GM21381 (cell line): ENCODE results near the gene MED1.
"Not testable (repeated sequence)": the region's sequence is repeated elsewhere in the genome, so short reads cannot be mapped to it uniquely, and the experiment has no call there.

Experiments used
- ATAC-seq: cut with Tn5 transposase; IDR thresholded peaks from one replicate; pipeline ENCODE4 v1.9.1; 2021; ENCODE audit warnings: mild to moderate bottlenecking, moderate library complexity; ENCODE audit not compliant: unreplicated experiment

The MED1 gene

GRCh38 chr17:39450847-39451581 is at the start of gene MED1:
TSS of gene MED1 (minus strand) at chr17:39451263. CDS start at chr17:39451062, 201 bp downstream.
- peak; percentile 83 for ATAC-seq

- not testable (repeated sequence) for ATAC-seq
These were observed 45.9 kb upstream of the MED1 start for GRCh38 chr17:39496921-39497320.

- no peak for ATAC-seq
These were observed 36.9 kb upstream of the MED1 start for GRCh38 chr17:39487946-39488345.

- not testable (repeated sequence) for ATAC-seq
These were observed 36.4 kb upstream of the MED1 start for GRCh38 chr17:39487490-39487889.

- no peak for ATAC-seq
These were observed 35.2 kb upstream of the MED1 start for GRCh38 chr17:39486242-39486641.

GRCh38 chr17:39485555-39485954 is 34.5 kb upstream of the MED1 start:
- no peak for ATAC-seq

- no peak for ATAC-seq
These were observed 33.1 kb upstream of the MED1 start for GRCh38 chr17:39484178-39484577.

GRCh38 chr17:39483506-39483905 is 32.4 kb upstream of the MED1 start:
- ATAC-seq: no peak

- not testable (repeated sequence) for ATAC-seq
These were observed 28.6 kb upstream of the MED1 start for GRCh38 chr17:39479631-39480030.

- no peak for ATAC-seq
These were observed 22.2 kb upstream of the MED1 start for GRCh38 chr17:39473310-39473709.

GRCh38 chr17:39468610-39469009 is 17.5 kb upstream of the MED1 start:
- ATAC-seq: not testable (repeated sequence)

- not testable (repeated sequence) for ATAC-seq
These were observed 13.6 kb upstream of the MED1 start for GRCh38 chr17:39464639-39465181.

- no peak for ATAC-seq
These were observed 11.7 kb upstream of the MED1 start for GRCh38 chr17:39462631-39463375.

- ATAC-seq: peak; percentile 14
These were observed 11.0 kb upstream of the MED1 start for GRCh38 chr17:39461926-39462569.

GRCh38 chr17:39461113-39461925 is 10.3 kb upstream of the MED1 start, which contains the start of gene CDK12:
TSS of gene CDK12 (plus strand) at chr17:39461486. CDS start at chr17:39462072, 586 bp downstream.
- peak; percentile 72 for ATAC-seq

GRCh38 chr17:39455919-39456318 is 4.9 kb upstream of the MED1 start:
- ATAC-seq: no peak

GRCh38 chr17:39450051-39450450 is 1.0 kb downstream of the MED1 start:
- no peak for ATAC-seq

GRCh38 chr17:39447561-39447960 is 3.5 kb downstream of the MED1 start:
- no peak for ATAC-seq

GRCh38 chr17:39443326-39443725 is 7.7 kb downstream of the MED1 start:
- no peak for ATAC-seq

- not testable (repeated sequence) for ATAC-seq
These were observed 11.2 kb downstream of the MED1 start for GRCh38 chr17:39439868-39440267.
